HepG2 (cell line): ENCODE measurements around the gene MT1G. TPM values are rescaled to one million over a fixed set of nuclear protein-coding genes. Genes with fewer than 3 reads are reported as not detected.

ENCODE experiments used
- ATAC-seq: fragments of 200-7000 bp; cut with Tn5 transposase; 3 replicates; pipeline ENCODE4 v1.9.1; 2020; ENCODE audit warnings: mild to moderate bottlenecking, moderate library complexity
- BruUV-seq: library from RNA; stranded (reverse); fragments of 400-500 nt; replicated peaks from 2 replicates; lab custom pipeline; 2021; lab: Mats Ljungman, UMichigan
- CTCF ChIA-PET: fragments of 300-600 bp; formaldehyde crosslinking; extraction: SDS; loops from one replicate; lab custom pipeline; 2021; ENCODE audit warnings: low total read pairs, inconsistent platforms, low intra/inter-chr PET ratio; lab: Yijun Ruan, JAX
- POLR2A ChIA-PET: fragments of 350-600 bp; sonication (Branson Sonifier 250); formaldehyde crosslinking; loops from one replicate; lab custom pipeline; 2020; ENCODE audit warnings: antibody characterized with exemption, inconsistent platforms; lab: Yijun Ruan, JAX
- DNase-seq: peaks from one replicate; pipeline ENCODE4 v3.0.0-alpha.2; 2015; ENCODE audit warnings: low spot score
- FAIRE-seq: peaks from 3 replicates; lab custom pipeline; 2011; peaks lifted over from hg19 to GRCh38; lab: Jason Lieb, UNC
- H2AFZ ChIP-seq: one replicate; pipeline ENCODE4 v1.6.1; 2011; ENCODE audit warnings: low read length, inconsistent platforms
- H3K27ac ChIP-seq: fragments of 300-600 bp; 3 replicates; pipeline ENCODE4 v1.8.0; 2011; ENCODE audit warnings: mixed run types, mild to moderate bottlenecking, mixed read lengths, low read length, inconsistent platforms; ENCODE audit not compliant: insufficient read depth; ENCODE audit errors: extremely low read length
- H3K27me3 ChIP-seq, 2 experiments: fragments of 200-600 bp in 1 of 2; 2 replicates in 1 of 2; 3 replicates in 1 of 2; pipeline versions ENCODE4 v1.6.0 to v1.8.0; 2011; ENCODE audit warnings: low read length in 2 of 2, mild to moderate bottlenecking in 2 of 2, moderate library complexity in 2 of 2, inconsistent platforms in 1 of 2; ENCODE audit not compliant: insufficient read depth in 2 of 2, control insufficient read depth in 1 of 2
- H3K36me3 ChIP-seq, 2 experiments: fragments of 200-600 bp in 1 of 2; replicated peaks in 1 of 2; 2 replicates in 1 of 2; 3 replicates in 1 of 2; pipeline versions ENCODE4 v1.5.1 to v1.8.0; 2011; ENCODE audit warnings: low read length in 2 of 2, inconsistent platforms in 1 of 2; ENCODE audit not compliant: insufficient read depth in 2 of 2, control insufficient read depth in 1 of 2
- H3K4me1 ChIP-seq: 2 replicates; pipeline ENCODE4 v1.5.1; 2012; ENCODE audit warnings: low read length, inconsistent platforms; ENCODE audit not compliant: insufficient read depth
- H3K4me2 ChIP-seq: 2 replicates; pipeline ENCODE4 v1.6.0; 2011; ENCODE audit warnings: low read depth, low read length, inconsistent platforms
- H3K4me3 ChIP-seq, 3 experiments: fragments of 200-600 bp in 1 of 3; sonication (generic), shearing (Covaris generic) in 1 of 3; replicated peaks in 1 of 3; 2 replicates each; pipeline ENCODE4 v1.5.1; 2011 to 2016; ENCODE audit warnings: low read length in 3 of 3, inconsistent platforms in 2 of 3, low read depth in 2 of 3, mild to moderate bottlenecking in 2 of 3, control low read depth in 1 of 3, mixed read lengths in 1 of 3; ENCODE audit not compliant: insufficient read depth in 1 of 3
- H3K79me2 ChIP-seq: one replicate; pipeline ENCODE4 v1.6.1; 2011; ENCODE audit warnings: low read length, inconsistent platforms; ENCODE audit not compliant: insufficient read depth
- H3K9ac ChIP-seq: 2 replicates; pipeline ENCODE4 v1.6.0; 2011; ENCODE audit warnings: mild to moderate bottlenecking, low read depth, low read length, inconsistent platforms; ENCODE audit not compliant: insufficient read depth
- H3K9me3 ChIP-seq: 2 replicates; pipeline ENCODE4 v1.5.1; 2012; ENCODE audit warnings: mild to moderate bottlenecking, low read length
- H4K20me1 ChIP-seq: 2 replicates; pipeline ENCODE4 v1.6.0; 2011; ENCODE audit warnings: inconsistent platforms, mild to moderate bottlenecking, low read length, moderate library complexity; ENCODE audit not compliant: insufficient read depth
- CREBL2 ChIP-seq: sonication (generic); formaldehyde crosslinking; IDR thresholded peaks from 2 replicates; pipeline ENCODE4 v1.8.1; 2023; ENCODE audit warnings: missing genetic modification reagents, mild to moderate bottlenecking, borderline replicate concordance
- FOXK2 ChIP-seq: fragments of 450-650 bp; IDR thresholded peaks from 2 replicates; pipeline ENCODE4 v1.6.1; 2016
- MATR3 ChIP-seq: sonication (generic); formaldehyde crosslinking; IDR thresholded peaks from 2 replicates; pipeline ENCODE4 v1.4.0; 2020; ENCODE audit warnings: missing genetic modification reagents
- PHF8 ChIP-seq: sonication (generic); formaldehyde crosslinking; IDR thresholded peaks from 2 replicates; pipeline ENCODE4 v1.5.0; 2020; ENCODE audit warnings: missing genetic modification reagents
- PRDM15 ChIP-seq: sonication (generic); formaldehyde crosslinking; IDR thresholded peaks from 2 replicates; pipeline ENCODE4 v1.4.0; 2020; ENCODE audit warnings: missing genetic modification reagents
- RERE ChIP-seq: IDR thresholded peaks from 2 replicates; pipeline ENCODE4 v1.6.1; 2016; ENCODE audit warnings: low read depth, missing genetic modification reagents, missing compliant biosample characterization
- SMAD3 ChIP-seq: sonication (generic); formaldehyde crosslinking; IDR thresholded peaks from 2 replicates; pipeline ENCODE4 v1.4.0; 2020; ENCODE audit warnings: missing genetic modification reagents
- SRF ChIP-seq: IDR thresholded peaks from 2 replicates; pipeline ENCODE4 v1.6.1; 2011; ENCODE audit warnings: mild to moderate bottlenecking, low read depth, low read length, moderate library complexity
- SRSF1 ChIP-seq: fragments of 200-400 bp; formaldehyde crosslinking; optimal IDR thresholded peaks from 2 replicates; pipeline ENCODE3; 2017; ENCODE audit warnings: mild to moderate bottlenecking, low read depth, low read length, moderate library complexity
- ZNF543 ChIP-seq: sonication (generic); formaldehyde crosslinking; IDR thresholded peaks from 2 replicates; pipeline ENCODE4 v1.4.0; 2020; ENCODE audit warnings: mild to moderate bottlenecking, missing genetic modification reagents
- ZNF557 ChIP-seq: sonication (generic); formaldehyde crosslinking; IDR thresholded peaks from 2 replicates; pipeline ENCODE4 v1.4.0; 2020; ENCODE audit warnings: missing genetic modification reagents
- ZNF570 ChIP-seq: sonication (generic); formaldehyde crosslinking; IDR thresholded peaks from 2 replicates; pipeline ENCODE4 v1.4.0; 2020; ENCODE audit warnings: mild to moderate bottlenecking, missing genetic modification reagents, borderline replicate concordance
- ZXDC ChIP-seq: sonication (generic); formaldehyde crosslinking; IDR thresholded peaks from 2 replicates; pipeline ENCODE4 v1.5.0; 2020; ENCODE audit warnings: mild to moderate bottlenecking, missing genetic modification reagents
- ZZZ3 ChIP-seq: sonication (generic); formaldehyde crosslinking; IDR thresholded peaks from 2 replicates; pipeline ENCODE4 v1.4.0; 2020; ENCODE audit warnings: missing genetic modification reagents, mild to moderate bottlenecking, borderline replicate concordance
- WGBS: methylation state at CpG from one replicate; pipeline ENCODE4 v1.1.6; 2017; ENCODE audit warnings: low lambda C conversion rate; 5-methylcytosine and 5-hydroxymethylcytosine counted together
- in situ Hi-C: cut with HindIII; loops from 2 replicates; pipeline ENCODE4 v1.10.0; 2017; ENCODE audit warnings: low pct_unique_long_range_greater_than_20kb; ENCODE audit not compliant: extremely low pct_ligation_motif_present
- intact Hi-C: fragments of 100-400 bp; cut with micrococcal nuclease; formaldehyde crosslinking; loops from one replicate; pipeline ENCODE4 v1.10.0; 2022; ENCODE audit not compliant: unreplicated experiment
- polyA plus RNA-seq, 8 experiments: library from polyadenylated mRNA; depleted of rRNA in 3 of 8; stranded (reverse) in 7 of 8; unstranded in 1 of 8; fragments of >200 nt; fragmentation: Illumina TruSeq in 4 of 8; extraction: Trizol in 4 of 8; gene quantifications; 2 replicates each; pipeline versions ENCODE4 v1.2.1 to v1.2.3, GENCODE V29; 2011 to 2016; ENCODE audit warnings: low read depth in 4 of 8, missing spikeins in 1 of 8, mixed read lengths in 1 of 8; ENCODE audit not compliant: insufficient read depth in 1 of 8
- total RNA-seq, 5 experiments: library from RNA; depleted of rRNA; stranded (reverse); fragments of >200 nt; fragmentation: Illumina TruSeq; extraction: Trizol; gene quantifications; 2 replicates each; pipeline ENCODE4 v1.2.3, GENCODE V29; 2016; ENCODE audit warnings: low read depth in 1 of 5

MT1G gene
- total and polyA plus RNA-seq, 2 of the 13 experiments (the other 11 are each of a cell fraction or from before 2014, with no cell fraction given) = 3.6 to 377 TPM

GRCh38 chr16:56629531-56629930 is 38.3 kb downstream of the MT1G start:
- no peaks in the 10 kb centered on the region for H3K9me3 ChIP-seq
- no peak overlapping the region for H3K4me2 ChIP-seq
- H3K4me3 ChIP-seq = no peak overlapping the region
- no peak overlapping the region for H2AFZ ChIP-seq
- no peak overlapping the region for H3K27ac ChIP-seq
- WGBS = 10% methylated on average over 3 of the region's 3 CpGs
- H3K36me3 ChIP-seq = no peaks in the 10 kb centered on the region
- POLR2A ChIA-PET = interaction anchor here (1.3 kb wide), 1 partner anchor 21 kb away, joined by 6 read pairs; the partner anchor contains the start of gene MT2A
- H3K4me1 ChIP-seq = peaks cover 51% of the 10 kb centered on the region
- no peak for FAIRE-seq
- no peak for DNase-seq
- no peak for ATAC-seq
- H4K20me1 ChIP-seq = no peaks in the 10 kb centered on the region
- no peak overlapping the region for H3K9ac ChIP-seq
- H3K27me3 ChIP-seq = peaks cover 6 to 67% of the 10 kb centered on the region in 2 experiments; a peak in 4 of 5 replicates
- CTCF ChIA-PET = no interaction called here
- H3K79me2 ChIP-seq = no peaks in the 10 kb centered on the region
- BruUV-seq = no TSS peak
- in situ Hi-C loops (no loop called here), intact Hi-C loops (no loop called here)
- TF ChIP-seq ZXDC (CRISPR knock-in tag) = no peak
- no peak for TF ChIP-seq RERE (CRISPR knock-in tag)
- TF ChIP-seq CREBL2 (CRISPR knock-in tag) = no peak
- no peak for TF ChIP-seq SRF
- TF ChIP-seq SRSF1 = no peak
- TF ChIP-seq PRDM15 = no peak
- no peak for TF ChIP-seq FOXK2
- no peak for TF ChIP-seq ZNF557 (CRISPR knock-in tag)
- no peak for TF ChIP-seq ZZZ3 (CRISPR knock-in tag)
- no peak for TF ChIP-seq ZNF570 (CRISPR knock-in tag)
- no peak for TF ChIP-seq MATR3 (CRISPR knock-in tag)
- TF ChIP-seq ZNF543 (CRISPR knock-in tag) = no peak
- TF ChIP-seq PHF8 (CRISPR knock-in tag) = no peak
- TF ChIP-seq SMAD3 (CRISPR knock-in tag) = no peak
